ENCODE measurements around the gene ECSIT. TPM values are rescaled to one million over a fixed set of nuclear protein-coding genes. Genes with fewer than 3 reads are reported as not detected.

Gene ECSIT
- total RNA-seq (2021) (64.7 and 74.8 TPM in 2 replicates), Bru-seq, nascent RNA (percentile 62 among the genes with signal in this experiment), BruChase-seq, experiment 1, labeled RNA remaining after a 2-hour chase (percentile 64 among the genes with signal in this experiment), BruChase-seq, experiment 2, labeled RNA remaining after a 6-hour chase (percentile 70 among the genes with signal in this experiment)
- long read RNA-seq, transcript ECSIT-203 (6 exons, 970 nt) = minor isoform, 5 of 153 reads
- long read RNA-seq, transcript ECSIT-202 (8 exons, 1,700 nt) = major isoform, 99 of 153 reads
- long read RNA-seq, partial matches to known transcripts = 7 of 153 reads
- long read RNA-seq, other reads (novel, unspliced or antisense) = 40 of 153 reads

DNA sequence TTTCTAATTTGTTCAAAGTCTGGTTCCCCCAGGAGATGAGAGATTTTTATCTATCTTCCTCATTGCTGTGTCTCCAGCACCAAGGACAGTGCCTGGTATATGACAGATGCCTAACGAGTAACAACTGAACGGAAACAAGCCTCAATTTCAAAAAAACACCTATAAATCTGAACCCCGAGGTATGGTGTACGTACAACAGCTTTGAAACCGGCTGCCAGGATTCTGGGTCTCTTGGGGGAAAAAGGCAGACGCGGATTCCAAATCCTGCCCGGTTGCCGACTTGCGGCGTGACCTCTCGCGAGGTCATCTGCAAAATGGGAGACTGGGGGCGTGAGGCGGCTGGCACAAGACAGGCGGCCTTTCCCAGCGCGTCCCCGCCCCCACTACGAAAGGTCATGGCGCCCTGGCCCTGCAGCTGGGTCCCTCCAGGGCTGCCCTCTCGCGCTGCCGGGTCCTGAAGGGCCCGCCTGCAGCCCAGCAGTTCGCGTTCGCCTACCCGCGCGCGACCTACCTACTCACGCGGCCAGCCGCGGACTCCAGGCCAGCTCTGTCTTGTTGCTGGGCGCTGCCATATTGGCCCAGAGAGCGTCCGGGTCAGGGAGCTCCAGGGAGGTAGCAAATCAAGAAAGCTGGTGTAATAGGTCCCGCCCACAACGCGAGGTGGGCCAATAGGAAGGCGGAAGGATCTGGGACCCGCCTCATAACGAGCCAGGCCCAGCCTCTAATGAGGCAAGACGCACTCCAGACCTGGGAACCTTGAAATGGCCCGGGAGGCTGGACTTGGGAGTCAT is at the start of gene ECSIT:
ECSIT (minus strand) TSS at position 584 of the 791 bp plus-strand sequence. CDS start 9,964 bp downstream, outside the sequence.
- CTCF ChIA-PET = interaction anchor here (0.6 kb wide), 1 partner anchor 20 kb away, joined by 6 read pairs; no protein-coding TSS in a partner anchor

GRCh38 chr19:11577451-11578257 is 48.7 kb upstream of the ECSIT start, which contains the start of gene ACP5:
Gene ACP5 (minus strand): TSS chr19:11577645. CDS start chr19:11577317, 328 bp downstream.
- TF ChIP-seq EZH2 (IDR thresholded peaks at IDR 0.05; ENCODE audit: borderline replicate concordance, low read depth, low read length, poor library complexity, severe bottlenecking) (no peak), CTCF (conservative IDR thresholded peaks at IDR 0.05; ENCODE audit: low read depth, low read length) (no peak)
- Histone ChIP-seq H3K4me1 (ENCODE audit: insufficient read depth, low read length, poor library complexity, severe bottlenecking) (peaks cover 9% of the 10 kb centered on the region), H3K27me3 (replicated peaks; ENCODE audit: insufficient read depth, low read depth, low read length, poor library complexity) (no peaks in the 10 kb centered on the region), H3K27ac (ENCODE audit: low read depth, low read length, poor library complexity, severe bottlenecking) (no peak within 1 kb of the TSS), H3K36me3 (ENCODE audit: insufficient read depth, low read length, poor library complexity, severe bottlenecking) (no peaks in the 10 kb centered on the region), H3K4me3 (ENCODE audit: low read depth, low read length, poor library complexity, severe bottlenecking) (no peak within 1 kb of the TSS), H3K9me3 (ENCODE audit: low read depth, low read length, poor library complexity, severe bottlenecking) (no peaks in the 10 kb centered on the region)
- no TSS peak for BruUV-seq (replicated peaks)
- intact Hi-C loops (cut with micrococcal nuclease; ENCODE audit: unreplicated experiment) = no loop called here
- POLR2A ChIA-PET (ENCODE audit: low non-redundant PET) = no interaction called here
- peak; percentile 54 for DNase-seq (ENCODE audit: low spot score)
- CTCF ChIA-PET = no interaction called here

More for the DNA sequence above, at the start of gene ECSIT:
- no peak for TF ChIP-seq EZH2 (IDR thresholded peaks at IDR 0.05; ENCODE audit: borderline replicate concordance, low read depth, low read length, poor library complexity, severe bottlenecking)
- Histone ChIP-seq H3K27ac (ENCODE audit: low read depth, low read length, poor library complexity, severe bottlenecking) (peak within 1 kb of the TSS; percentile 75), H3K27me3 (replicated peaks; ENCODE audit: insufficient read depth, low read depth, low read length, poor library complexity) (no peaks in the 10 kb centered on the region), H3K9me3 (ENCODE audit: low read depth, low read length, poor library complexity, severe bottlenecking) (no peaks in the 10 kb centered on the region), H3K4me3 (ENCODE audit: low read depth, low read length, poor library complexity, severe bottlenecking) (peak within 1 kb of the TSS; percentile 65), H3K4me1 (ENCODE audit: insufficient read depth, low read length, poor library complexity, severe bottlenecking) (peaks cover 6% of the 10 kb centered on the region), H3K36me3 (ENCODE audit: insufficient read depth, low read length, poor library complexity, severe bottlenecking) (no peaks in the 10 kb centered on the region)
- TSS peak; percentile 73 for BruUV-seq (replicated peaks)
- peak; percentile 98 for DNase-seq (ENCODE audit: low spot score)
- intact Hi-C loops (cut with micrococcal nuclease; ENCODE audit: unreplicated experiment) = no loop called here
- POLR2A ChIA-PET (ENCODE audit: low non-redundant PET) = no interaction called here

DNA sequence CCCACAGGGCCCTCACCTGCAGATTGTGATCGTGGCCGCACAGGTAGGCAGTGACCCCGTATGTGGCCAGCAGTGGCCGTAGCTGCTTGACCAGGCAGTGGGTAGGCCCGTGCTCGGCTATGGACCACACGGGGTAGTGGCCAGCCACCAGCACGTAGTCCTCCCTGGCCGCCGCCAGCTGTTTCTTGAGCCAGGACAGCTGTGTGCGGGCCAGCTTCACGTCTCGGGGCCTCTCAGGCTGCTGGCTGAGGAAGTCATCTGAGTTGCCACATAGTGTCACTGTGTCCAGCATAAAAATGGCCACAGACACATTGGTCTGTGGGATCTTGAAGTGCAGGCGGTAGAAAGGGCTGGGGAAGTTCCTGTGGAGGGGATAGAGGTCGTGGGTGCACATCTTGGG is 47.3 kb upstream of the ECSIT start:
- ChIA-PET POLR2A (ENCODE audit: low non-redundant PET) (no interaction called here), CTCF (no interaction called here)
- DNase-seq (ENCODE audit: low spot score) = no peak
- Histone ChIP-seq H3K9me3 (ENCODE audit: low read depth, low read length, poor library complexity, severe bottlenecking) (no peaks in the 10 kb centered on the region), H3K4me3 (ENCODE audit: low read depth, low read length, poor library complexity, severe bottlenecking) (no peak overlapping the region), H3K27me3 (replicated peaks; ENCODE audit: insufficient read depth, low read depth, low read length, poor library complexity) (no peaks in the 10 kb centered on the region), H3K36me3 (ENCODE audit: insufficient read depth, low read length, poor library complexity, severe bottlenecking) (no peaks in the 10 kb centered on the region), H3K4me1 (ENCODE audit: insufficient read depth, low read length, poor library complexity, severe bottlenecking) (peaks cover 9% of the 10 kb centered on the region), H3K27ac (ENCODE audit: low read depth, low read length, poor library complexity, severe bottlenecking) (no peak overlapping the region)
- TF ChIP-seq CTCF (conservative IDR thresholded peaks at IDR 0.05; ENCODE audit: low read depth, low read length) (no peak), EZH2 (IDR thresholded peaks at IDR 0.05; ENCODE audit: borderline replicate concordance, low read depth, low read length, poor library complexity, severe bottlenecking) (no peak)
- intact Hi-C loops (cut with micrococcal nuclease; ENCODE audit: unreplicated experiment) = no loop called here
- BruUV-seq (replicated peaks) = no TSS peak
